Testis (tissue), 3 donors: ENCODE measurements around the gene ORM2. TPM values are rescaled to one million over a fixed set of nuclear protein-coding genes. Genes with fewer than 3 reads are reported as not detected.

Source experiments
- DNase-seq: peaks from one replicate; pipeline ENCODE4 v3.0.0-alpha.2; 2019
- H3K27ac ChIP-seq, 2 donors: fragments of 200-600 bp; sonication (generic); one replicate each; pipeline ENCODE4 v1.5.1; 2019
- H3K27me3 ChIP-seq: fragments of 200-600 bp; sonication (generic); one replicate; pipeline ENCODE4 v1.5.1; 2019
- H3K36me3 ChIP-seq: fragments of 200-600 bp; sonication (generic); one replicate; pipeline ENCODE4 v1.5.1; 2017; ENCODE audit warnings: low read depth; ENCODE audit errors: missing control alignments
- H3K4me1 ChIP-seq: fragments of 200-600 bp; sonication (generic); one replicate; pipeline ENCODE4 v1.5.1; 2019
- H3K4me3 ChIP-seq, 2 donors: fragments of 200-600 bp; sonication (generic); one replicate each; pipeline ENCODE4 v1.5.1; 2017 to 2019
- H3K9me3 ChIP-seq: fragments of 200-600 bp; sonication (generic); one replicate; pipeline ENCODE4 v1.5.1; 2017
- POLR2A ChIP-seq: fragments of 450-650 bp; IDR thresholded peaks from one replicate; pipeline ENCODE4 v1.6.1; 2017; ENCODE audit warnings: antibody characterized with exemption, mild to moderate bottlenecking, moderate library complexity
- WGBS, 2 donors: methylation state at CpG; one replicate each; pipeline ENCODE4 v1.1.5; 2018; 5-methylcytosine and 5-hydroxymethylcytosine counted together
- intact Hi-C: fragments of 100-400 bp; cut with DNase I; formaldehyde crosslinking; loops from one replicate; pipeline ENCODE4 v1.15.1; 2023; ENCODE audit warnings: low total_unique reads
- polyA plus RNA-seq: library from polyadenylated mRNA; stranded (reverse); fragments of 350-450 nt; fragmentation: Illumina TruSeq; extraction: RNeasy Lipid Tissue Mini Kit (QIAGEN cat#74804); gene quantifications from one replicate; pipeline ENCODE4 v1.2.3, GENCODE V29; 2014; ENCODE audit warnings: low read depth, low replicate concordance; ENCODE audit not compliant: insufficient read depth
- total RNA-seq, 2 donors: library from RNA; depleted of rRNA; stranded (reverse); fragments of >200 nt; gene quantifications; one replicate each; pipeline ENCODE4 v1.2.3, GENCODE V29; 2016
- TF ChIP-seq, protein P1 (sequence below), 3 experiments: fragments of 450-650 bp in 2 of 3; fragments of 200-600 bp in 1 of 3; sonication (generic) in 1 of 3; IDR thresholded peaks; one replicate each; pipeline ENCODE4 v1.5.1; 2016 to 2019; ENCODE audit warnings: antibody characterized with exemption in 3 of 3, mild to moderate bottlenecking in 2 of 3, moderate library complexity in 1 of 3

ORM2 gene
- total and polyA plus RNA-seq, 3 donors from 2014 or later, result 0.56 to 2.3 TPM; not detected in 1

- DNase-seq, result no peak
- WGBS, 2 donors, result 88 to 93% methylated on average over 8 of the region's 8 CpGs
- intact Hi-C loops, result no loop called here
These were observed 16.5 kb upstream of the ORM2 start for GRCh38 chr9:114313186-114313585.

GRCh38 chr9:114314256-114314867 is 15.3 kb upstream of the ORM2 start:
- H3K4me1 ChIP-seq, result no peaks in the 10 kb centered on the region
- H3K9me3 ChIP-seq, result no peaks in the 10 kb centered on the region
- TF ChIP-seq, protein P1, sequence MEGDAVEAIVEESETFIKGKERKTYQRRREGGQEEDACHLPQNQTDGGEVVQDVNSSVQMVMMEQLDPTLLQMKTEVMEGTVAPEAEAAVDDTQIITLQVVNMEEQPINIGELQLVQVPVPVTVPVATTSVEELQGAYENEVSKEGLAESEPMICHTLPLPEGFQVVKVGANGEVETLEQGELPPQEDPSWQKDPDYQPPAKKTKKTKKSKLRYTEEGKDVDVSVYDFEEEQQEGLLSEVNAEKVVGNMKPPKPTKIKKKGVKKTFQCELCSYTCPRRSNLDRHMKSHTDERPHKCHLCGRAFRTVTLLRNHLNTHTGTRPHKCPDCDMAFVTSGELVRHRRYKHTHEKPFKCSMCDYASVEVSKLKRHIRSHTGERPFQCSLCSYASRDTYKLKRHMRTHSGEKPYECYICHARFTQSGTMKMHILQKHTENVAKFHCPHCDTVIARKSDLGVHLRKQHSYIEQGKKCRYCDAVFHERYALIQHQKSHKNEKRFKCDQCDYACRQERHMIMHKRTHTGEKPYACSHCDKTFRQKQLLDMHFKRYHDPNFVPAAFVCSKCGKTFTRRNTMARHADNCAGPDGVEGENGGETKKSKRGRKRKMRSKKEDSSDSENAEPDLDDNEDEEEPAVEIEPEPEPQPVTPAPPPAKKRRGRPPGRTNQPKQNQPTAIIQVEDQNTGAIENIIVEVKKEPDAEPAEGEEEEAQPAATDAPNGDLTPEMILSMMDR (IDR thresholded peaks at IDR 0.05), result no peak
- no peak for TF ChIP-seq POLR2A
- H3K4me3 ChIP-seq, result no peak overlapping the region
- intact Hi-C loops, result no loop called here
- no peaks in the 10 kb centered on the region for H3K36me3 ChIP-seq
- WGBS, 2 donors, result 79 to 81% methylated on average over 5 to 7 of the region's 7 CpGs
- peak; percentile 6 for DNase-seq
- H3K27ac ChIP-seq, result no peak overlapping the region
- H3K27me3 ChIP-seq, result no peaks in the 10 kb centered on the region

More at GRCh38 chr9:114313186-114313585, 16.5 kb upstream of the ORM2 start:
- TF ChIP-seq, protein P1 (IDR thresholded peaks at IDR 0.05), result no peak
- no peak for TF ChIP-seq POLR2A
- no peaks in the 10 kb centered on the region for H3K9me3 ChIP-seq
- H3K27me3 ChIP-seq, result no peaks in the 10 kb centered on the region
- H3K4me3 ChIP-seq, result no peak overlapping the region
- no peaks in the 10 kb centered on the region for H3K36me3 ChIP-seq
- H3K27ac ChIP-seq, result no peak overlapping the region
- H3K4me1 ChIP-seq, result no peaks in the 10 kb centered on the region

DNA sequence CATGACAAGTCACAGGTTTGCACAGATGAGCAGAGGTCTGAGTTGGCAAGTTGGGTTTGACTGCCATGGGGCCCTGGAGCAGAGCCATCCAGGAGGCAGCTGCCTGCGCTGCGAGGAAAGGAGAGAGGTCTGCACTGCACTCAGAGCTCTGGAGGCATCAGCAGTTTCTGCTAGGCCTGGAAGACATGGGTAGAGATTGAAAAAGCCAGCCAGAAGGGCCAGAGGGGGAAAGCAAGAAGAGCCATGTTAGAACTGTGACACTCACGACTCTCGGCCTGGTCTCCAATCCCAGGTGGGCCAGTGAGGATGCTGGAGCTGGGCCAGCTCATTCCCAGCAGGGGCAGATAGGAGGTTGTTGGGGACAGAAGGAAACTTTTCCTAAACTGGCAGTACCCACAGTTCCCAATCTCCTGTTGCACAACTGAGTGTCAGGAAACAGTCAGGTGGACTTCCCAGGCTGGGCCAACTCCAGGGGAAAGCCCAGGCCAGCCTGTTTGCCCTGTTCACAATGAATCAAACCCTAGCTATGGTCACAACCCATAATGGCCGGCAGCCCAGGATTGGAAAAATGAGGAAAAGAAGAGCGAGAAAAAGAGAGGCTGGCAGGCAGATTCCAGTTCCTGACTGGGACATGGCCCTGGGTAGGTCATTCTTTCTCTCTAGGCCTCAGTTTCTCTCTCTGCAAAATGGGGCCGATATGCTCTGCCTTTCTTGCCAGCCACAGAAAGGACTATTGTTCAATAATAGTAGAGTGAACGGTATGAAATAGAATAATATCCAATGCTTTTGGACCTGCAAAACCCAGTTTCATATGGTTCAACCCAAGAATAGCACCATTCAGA is 14.6 kb upstream of the ORM2 start:
- 89 to 92% methylated on average over 8 of the region's 8 CpGs for WGBS, 2 donors
- DNase-seq, result peak; percentile 6
- Histone ChIP-seq H3K4me1 (no peaks in the 10 kb centered on the region), H3K9me3 (no peaks in the 10 kb centered on the region), H3K27me3 (no peaks in the 10 kb centered on the region), H3K27ac (no peak overlapping the region), H3K36me3 (no peaks in the 10 kb centered on the region), H3K4me3 (no peak overlapping the region)
- TF ChIP-seq, protein P1 (IDR thresholded peaks at IDR 0.05), result no peak
- no peak for TF ChIP-seq POLR2A
- intact Hi-C loops, result no loop called here

DNA sequence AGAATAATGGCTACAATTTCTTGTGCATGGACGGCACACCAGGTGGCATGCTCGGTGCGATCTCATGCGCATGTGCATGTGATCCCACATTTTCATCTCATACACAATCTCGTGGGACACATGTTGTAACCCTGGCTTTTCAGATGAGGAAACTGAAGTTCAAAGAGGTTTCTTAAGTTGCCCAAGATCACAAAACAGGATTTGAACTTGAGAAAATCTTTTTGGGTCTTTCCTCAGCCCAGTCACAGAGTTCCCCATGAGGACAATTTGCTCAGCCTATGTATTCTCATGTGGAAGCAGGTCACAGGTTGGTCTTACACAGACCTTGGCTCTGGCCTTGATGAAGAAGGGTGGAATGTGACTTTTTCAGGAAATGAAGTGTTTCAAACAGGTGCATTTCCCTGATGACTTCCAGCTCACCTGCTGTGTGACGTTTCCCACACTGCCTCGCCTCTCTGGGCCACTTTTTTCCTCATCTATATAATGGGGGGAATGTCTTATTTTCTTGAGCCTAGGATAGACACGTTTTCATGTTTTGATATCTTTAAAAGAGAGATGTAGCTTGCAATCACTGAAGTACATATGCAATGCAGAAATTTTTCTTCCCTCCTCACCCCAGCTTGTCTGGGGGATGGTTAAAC is 13.8 kb upstream of the ORM2 start:
- H3K27me3 ChIP-seq, result no peaks in the 10 kb centered on the region
- WGBS, 2 donors, result 89% methylated on average over 8 of the region's 8 CpGs
- no peaks in the 10 kb centered on the region for H3K9me3 ChIP-seq
- DNase-seq, result peak; percentile 8
- TF ChIP-seq, protein P1 (IDR thresholded peaks at IDR 0.05), result no peak
- no peak for TF ChIP-seq POLR2A
- H3K36me3 ChIP-seq, result no peaks in the 10 kb centered on the region
- intact Hi-C loops, result no loop called here
- H3K4me3 ChIP-seq, result no peak overlapping the region
- no peaks in the 10 kb centered on the region for H3K4me1 ChIP-seq
- no peak overlapping the region for H3K27ac ChIP-seq
